Caco-2 (cell line): ENCODE data around the gene CORO7. TPM values are rescaled to one million over a fixed set of nuclear protein-coding genes. Genes with fewer than 3 reads are reported as not detected.

Experiments
- BruUV-seq: library from RNA; stranded (reverse); fragments of 400-500 nt; replicated peaks from 2 replicates; lab custom pipeline; 2021; lab: Mats Ljungman, UMichigan
- CTCF ChIA-PET: fragments of 300-600 bp; sonication (Branson Sonifier 250); formaldehyde crosslinking; loops from one replicate; lab custom pipeline; 2022; ENCODE audit warnings: antibody characterized with exemption; lab: Charles Lee
- POLR2A ChIA-PET: fragments of 300-600 bp; sonication (Branson Sonifier 250); formaldehyde crosslinking; loops from one replicate; lab custom pipeline; 2022; ENCODE audit warnings: antibody characterized with exemption; lab: Charles Lee
- DNase-seq, 2 experiments: peaks; one replicate each; pipeline versions ENCODE4 v3.0.0 to v3.0.0-alpha.2; 2020 to 2022
- H3K27me3 ChIP-seq: replicated peaks from 2 replicates; pipeline ENCODE4 v1.6.0; 2011; ENCODE audit warnings: low read length; ENCODE audit not compliant: control insufficient read depth, insufficient read depth
- H3K36me3 ChIP-seq: 2 replicates; pipeline ENCODE4 v1.5.1; 2011; ENCODE audit warnings: low read length; ENCODE audit not compliant: control insufficient read depth, insufficient read depth
- H3K4me1 ChIP-seq: fragments of 250-450 bp; sonication (Bioruptor Pico); 2 replicates; pipeline ENCODE4 v1.5.1; 2020; ENCODE audit warnings: mild to moderate bottlenecking
- H3K4me3 ChIP-seq: 2 replicates; pipeline ENCODE4 v1.5.1; 2011; ENCODE audit warnings: low read depth, mild to moderate bottlenecking, control low read depth, low read length
- H3K9me3 ChIP-seq: fragments of 250-450 bp; sonication (Bioruptor Pico); 2 replicates; pipeline ENCODE4 v1.5.1; 2020; ENCODE audit warnings: mild to moderate bottlenecking, moderate library complexity
- H3K27ac Mint-ChIP-seq: one replicate; pipeline ENCODE4 v1.8.0; 2022; ENCODE audit warnings: mixed read lengths; ENCODE audit not compliant: unreplicated experiment
- H3K27me3 Mint-ChIP-seq: one replicate; pipeline ENCODE4 v1.8.0; 2022; ENCODE audit warnings: mixed read lengths; ENCODE audit not compliant: insufficient read depth, unreplicated experiment
- H3K36me3 Mint-ChIP-seq: one replicate; pipeline ENCODE4 v1.8.0; 2022; ENCODE audit warnings: mild to moderate bottlenecking, mixed read lengths; ENCODE audit not compliant: insufficient read depth, unreplicated experiment
- H3K4me1 Mint-ChIP-seq: one replicate; pipeline ENCODE4 v1.8.0; 2022; ENCODE audit warnings: low read depth, mixed read lengths; ENCODE audit not compliant: unreplicated experiment
- H3K4me3 Mint-ChIP-seq: one replicate; pipeline ENCODE4 v1.8.0; 2022; ENCODE audit warnings: mild to moderate bottlenecking, moderate library complexity, mixed read lengths; ENCODE audit not compliant: unreplicated experiment
- H3K9me3 Mint-ChIP-seq: one replicate; pipeline ENCODE4 v1.8.0; 2022; ENCODE audit warnings: mixed read lengths; ENCODE audit not compliant: unreplicated experiment
- CTCF ChIP-seq, 2 experiments: fragments of 200-600 bp in 1 of 2; IDR thresholded peaks; 1 replicate in 1 of 2; 2 replicates in 1 of 2; pipeline versions ENCODE4 v1.5.1 to v1.8.0; 2011 to 2022; ENCODE audit warnings: antibody characterized with exemption in 1 of 2, control low read depth in 1 of 2, inconsistent platforms in 1 of 2, low read depth in 1 of 2, low read length in 1 of 2, mild to moderate bottlenecking in 1 of 2, moderate library complexity in 1 of 2; ENCODE audit not compliant: insufficient read depth in 1 of 2, severe bottlenecking in 1 of 2, unreplicated experiment in 1 of 2
- intact Hi-C: fragments of 100-400 bp; cut with micrococcal nuclease; formaldehyde crosslinking; loops from one replicate; pipeline ENCODE4 v1.10.0; 2022; ENCODE audit not compliant: unreplicated experiment
- total RNA-seq: library from RNA; stranded (reverse); gene quantifications from 2 replicates; pipeline ENCODE4 v1.2.3, GENCODE V29; 2022

CORO7 gene
- total RNA-seq, 1 experiment from 2014 or later, result 23.1 TPM

GRCh38 chr16:4415538-4416199, 727 bp downstream of the CORO7 start:
- CTCF ChIA-PET, result interaction anchor here (1.0 kb wide), 1 partner anchor 13 kb away, joined by 4 read pairs; no protein-coding TSS in a partner anchor
- H3K4me1 Mint-ChIP-seq, result peaks cover 7% of the 10 kb centered on the region
- peaks cover 5% of the 10 kb centered on the region for H3K4me1 ChIP-seq
- peak in 1 of 2 experiments; percentile 50 for DNase-seq
- no peaks in the 10 kb centered on the region for H3K9me3 Mint-ChIP-seq
- no peaks in the 10 kb centered on the region for H3K27me3 Mint-ChIP-seq
- H3K4me3 ChIP-seq, result peak overlapping the region; percentile 73
- BruUV-seq, result no TSS peak
- H3K4me3 Mint-ChIP-seq, result peak overlapping the region; percentile 73
- no peaks in the 10 kb centered on the region for H3K36me3 ChIP-seq
- TF ChIP-seq CTCF (IDR thresholded peaks at IDR 0.05; ENCODE audit: insufficient read depth in 1 of 2, low read depth in 1 of 2, low read length in 1 of 2, severe bottlenecking in 1 of 2, unreplicated experiment in 1 of 2), result no peak
- H3K9me3 ChIP-seq, result no peaks in the 10 kb centered on the region
- H3K27ac Mint-ChIP-seq, result peak overlapping the region; percentile 0
- no peaks in the 10 kb centered on the region for H3K27me3 ChIP-seq
- no peaks in the 10 kb centered on the region for H3K36me3 Mint-ChIP-seq
- POLR2A ChIA-PET, result interaction anchor here (0.6 kb wide), 1 partner anchor 1257 kb away, joined by 5 read pairs; no protein-coding TSS in a partner anchor
- intact Hi-C loops, result no loop called here

GRCh38 chr16:4414187-4414917, 2.0 kb downstream of the CORO7 start:
- Histone ChIP-seq H3K9me3 (no peaks in the 10 kb centered on the region), H3K36me3 (no peaks in the 10 kb centered on the region), H3K27me3 (no peaks in the 10 kb centered on the region), H3K4me1 (peaks cover 5% of the 10 kb centered on the region; the same call in 1 of the 2 replicates), H3K4me3 (no peak overlapping the region)
- DNase-seq, result no peak
- Mint-ChIP-seq H3K4me3 (no peak overlapping the region), H3K36me3 (no peaks in the 10 kb centered on the region), H3K27ac (no peak overlapping the region), H3K4me1 (peaks cover 7% of the 10 kb centered on the region), H3K9me3 (no peaks in the 10 kb centered on the region), H3K27me3 (no peaks in the 10 kb centered on the region)
- ChIA-PET CTCF (no interaction called here), POLR2A (no interaction called here)
- BruUV-seq, result no TSS peak
- no peak for TF ChIP-seq CTCF (IDR thresholded peaks at IDR 0.05; ENCODE audit: insufficient read depth in 1 of 2, low read depth in 1 of 2, low read length in 1 of 2, severe bottlenecking in 1 of 2, unreplicated experiment in 1 of 2)
- intact Hi-C loops, result no loop called here

- POLR2A ChIA-PET, result no interaction called here
- Mint-ChIP-seq H3K4me1 (peaks cover 7% of the 10 kb centered on the region), H3K27me3 (no peaks in the 10 kb centered on the region), H3K9me3 (no peaks in the 10 kb centered on the region), H3K27ac (no peak overlapping the region), H3K36me3 (no peaks in the 10 kb centered on the region), H3K4me3 (no peak overlapping the region)
- TF ChIP-seq CTCF (IDR thresholded peaks at IDR 0.05; ENCODE audit: insufficient read depth in 1 of 2, low read depth in 1 of 2, low read length in 1 of 2, severe bottlenecking in 1 of 2, unreplicated experiment in 1 of 2), result no peak
- BruUV-seq, result no TSS peak
- Histone ChIP-seq H3K4me3 (no peak overlapping the region), H3K27me3 (no peaks in the 10 kb centered on the region), H3K36me3 (no peaks in the 10 kb centered on the region), H3K9me3 (no peaks in the 10 kb centered on the region), H3K4me1 (peaks cover 5% of the 10 kb centered on the region; the same call in 1 of the 2 replicates)
- no peak for DNase-seq
- intact Hi-C loops, result no loop called here
- CTCF ChIA-PET, result no interaction called here
Measured at GRCh38 chr16:4412854-4413253, 3.5 kb downstream of the CORO7 start.
